ENCODE data around the gene PIN1.

Gene PIN1

DNA sequence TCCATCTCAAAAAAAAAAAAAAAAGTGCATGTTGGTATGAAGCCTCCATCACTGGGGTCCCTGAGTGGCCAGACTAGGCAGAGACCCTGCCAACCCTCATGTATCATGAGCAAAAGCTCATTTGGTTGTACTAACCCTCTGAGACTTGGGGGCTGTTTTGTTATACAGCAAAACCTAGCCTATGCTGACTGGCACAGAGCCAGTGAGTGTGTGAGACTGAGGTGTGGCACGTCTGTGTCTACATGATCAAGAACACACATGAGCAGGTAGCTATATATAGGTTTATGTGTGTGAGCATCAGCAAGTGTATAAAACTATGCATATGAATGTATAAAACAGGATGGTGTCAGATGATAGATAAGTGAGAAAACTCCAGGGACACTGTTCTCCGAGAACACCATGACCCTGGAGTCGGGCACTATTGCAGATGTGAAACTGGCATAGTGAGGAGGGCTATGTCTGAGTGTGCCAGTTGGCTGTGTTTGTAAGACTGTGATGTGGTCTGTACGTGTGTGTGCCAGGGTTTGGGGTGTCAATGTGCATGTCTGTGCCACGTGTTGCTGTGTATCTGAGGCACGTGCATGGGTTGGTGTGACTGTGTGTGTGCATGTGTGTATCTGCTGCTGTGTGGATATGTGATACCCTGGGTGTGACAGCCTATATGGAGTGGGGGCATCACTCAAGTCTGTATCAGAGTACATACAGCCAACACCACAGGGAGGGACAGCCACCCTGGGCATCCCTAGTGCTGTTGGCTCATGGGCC, 56.7 kb downstream of the PIN1 start:
- DNase-seq (ENCODE audit: low read depth in 2 of 2) = no peak

Data from fibroblast of skin of left biceps (primary cell).